Hepatocyte (in vitro differentiated cells): Measurements from ENCODE around the gene DRC1. TPM values are rescaled to one million over a fixed set of nuclear protein-coding genes. Genes with fewer than 3 reads are reported as not detected.
"Not testable (repeated sequence)": the region's sequence is repeated elsewhere in the genome, so short reads cannot be mapped to it uniquely, and the experiment has no call there.

Source experiments
- DNase-seq: peaks from one replicate; pipeline ENCODE4 v3.0.0-alpha.2; 2016; ENCODE audit warnings: low spot score
- H2AFZ ChIP-seq: fragments of 200-600 bp; sonication (generic); 2 replicates; pipeline ENCODE4 v1.6.0; 2016; ENCODE audit warnings: antibody characterized with exemption, mild to moderate bottlenecking
- H3K27ac ChIP-seq: fragments of 200-600 bp; sonication (generic); 2 replicates; pipeline ENCODE4 v1.5.1; 2016; ENCODE audit warnings: mild to moderate bottlenecking
- H3K27me3 ChIP-seq: fragments of 200-600 bp; sonication (generic); 2 replicates; pipeline ENCODE4 v1.6.1; 2016
- H3K36me3 ChIP-seq: fragments of 200-600 bp; sonication (generic); replicated peaks from 2 replicates; pipeline ENCODE4 v1.5.1; 2016; ENCODE audit warnings: low read depth; ENCODE audit not compliant: insufficient read depth
- H3K4me1 ChIP-seq: fragments of 200-600 bp; sonication (generic); 2 replicates; pipeline ENCODE4 v1.5.1; 2016; ENCODE audit warnings: mild to moderate bottlenecking, moderate library complexity; ENCODE audit not compliant: insufficient read depth
- H3K4me2 ChIP-seq: fragments of 200-600 bp; sonication (generic); 2 replicates; pipeline ENCODE4 v1.6.0; 2016
- H3K4me3 ChIP-seq: fragments of 200-600 bp; sonication (generic); 2 replicates; pipeline ENCODE4 v1.5.1; 2016; ENCODE audit warnings: mild to moderate bottlenecking
- H3K79me2 ChIP-seq: fragments of 200-600 bp; sonication (generic); 2 replicates; pipeline ENCODE4 v1.6.0; 2017; ENCODE audit warnings: mild to moderate bottlenecking
- H3K9me2 ChIP-seq: fragments of 200-600 bp; sonication (generic); replicated peaks from 2 replicates; pipeline ENCODE4 v1.6.0; 2017; ENCODE audit warnings: mild to moderate bottlenecking; ENCODE audit not compliant: insufficient read depth
- H3K9me3 ChIP-seq: fragments of 200-600 bp; sonication (generic); 2 replicates; pipeline ENCODE4 v1.5.1; 2016; ENCODE audit warnings: low read depth, mild to moderate bottlenecking
- H4K20me1 ChIP-seq: fragments of 200-600 bp; sonication (generic); 2 replicates; pipeline ENCODE4 v1.6.0; 2016; ENCODE audit warnings: mild to moderate bottlenecking; ENCODE audit not compliant: insufficient read depth, poor library complexity, severe bottlenecking
- EZH2 ChIP-seq: fragments of 200-600 bp; sonication (generic); IDR thresholded peaks from 2 replicates; pipeline ENCODE4 v1.6.1; 2016; ENCODE audit warnings: antibody characterized with exemption, mild to moderate bottlenecking, borderline replicate concordance
- EZH2phosphoT487 ChIP-seq: fragments of 200-600 bp; sonication (generic); IDR thresholded peaks from one replicate; pipeline ENCODE4 v1.6.1; 2018; ENCODE audit warnings: antibody characterized with exemption, mild to moderate bottlenecking, low read depth, moderate library complexity; ENCODE audit not compliant: unreplicated experiment, severe bottlenecking
- WGBS: methylation state at CpG from one replicate; pipeline ENCODE4 v1.1.6; 2016; ENCODE audit warnings: low lambda C conversion rate; ENCODE audit errors: missing lambda C conversion rate; 5-methylcytosine and 5-hydroxymethylcytosine counted together
- polyA plus RNA-seq: library from polyadenylated mRNA; unstranded; fragments of >200 nt; fragmentation: Nextera tagmentation; extraction: Ambion mirVana; gene quantifications from 2 replicates; pipeline ENCODE4 v1.2.1, GENCODE V29; 2016
- total RNA-seq: library from RNA; depleted of rRNA; stranded (reverse); fragments of >200 nt; gene quantifications from 2 replicates; pipeline ENCODE4 v1.2.3, GENCODE V29; 2014
- TF ChIP-seq, protein P1 (sequence below): fragments of 200-600 bp; sonication (generic); IDR thresholded peaks from 2 replicates; pipeline ENCODE4 v1.5.1; 2016; ENCODE audit warnings: antibody characterized with exemption, mild to moderate bottlenecking; ENCODE audit not compliant: poor library complexity

The DRC1 gene
- total and polyA plus RNA-seq, 2 experiments from 2014 or later = 0.06 TPM; not detected in 1

DNA sequence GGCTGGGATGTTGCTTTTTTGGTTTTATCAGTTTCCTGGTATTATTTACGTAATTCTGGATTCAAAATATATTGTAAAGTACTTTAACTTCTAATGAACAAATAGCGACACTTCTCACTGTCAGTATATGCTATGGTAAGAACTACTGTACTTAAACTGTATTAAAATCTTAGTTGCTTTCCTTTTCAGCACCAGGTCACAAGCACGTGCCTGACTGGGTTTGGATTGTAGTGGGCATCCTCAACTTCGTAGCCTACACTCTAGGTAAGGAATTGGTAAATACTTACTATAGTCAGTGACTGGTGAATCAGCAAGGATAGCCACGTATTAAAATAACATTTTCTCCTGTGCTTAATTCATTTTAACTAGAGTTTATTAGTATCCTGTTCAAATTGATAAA, 34.8 kb upstream of the DRC1 start:
- Histone ChIP-seq H3K4me2 (no peak overlapping the region), H3K27me3 (no peaks in the 10 kb centered on the region), H3K27ac (no peak overlapping the region), H3K4me3 (no peak overlapping the region), H3K4me1 (no peaks in the 10 kb centered on the region), H2AFZ (no peak overlapping the region), H3K9me3 (no peaks in the 10 kb centered on the region), H3K79me2 (peaks cover 42% of the 10 kb centered on the region), H4K20me1 (peaks cover 9% of the 10 kb centered on the region), H3K36me3 (no peaks in the 10 kb centered on the region), H3K9me2 (no peaks in the 10 kb centered on the region)
- TF ChIP-seq, protein P1, sequence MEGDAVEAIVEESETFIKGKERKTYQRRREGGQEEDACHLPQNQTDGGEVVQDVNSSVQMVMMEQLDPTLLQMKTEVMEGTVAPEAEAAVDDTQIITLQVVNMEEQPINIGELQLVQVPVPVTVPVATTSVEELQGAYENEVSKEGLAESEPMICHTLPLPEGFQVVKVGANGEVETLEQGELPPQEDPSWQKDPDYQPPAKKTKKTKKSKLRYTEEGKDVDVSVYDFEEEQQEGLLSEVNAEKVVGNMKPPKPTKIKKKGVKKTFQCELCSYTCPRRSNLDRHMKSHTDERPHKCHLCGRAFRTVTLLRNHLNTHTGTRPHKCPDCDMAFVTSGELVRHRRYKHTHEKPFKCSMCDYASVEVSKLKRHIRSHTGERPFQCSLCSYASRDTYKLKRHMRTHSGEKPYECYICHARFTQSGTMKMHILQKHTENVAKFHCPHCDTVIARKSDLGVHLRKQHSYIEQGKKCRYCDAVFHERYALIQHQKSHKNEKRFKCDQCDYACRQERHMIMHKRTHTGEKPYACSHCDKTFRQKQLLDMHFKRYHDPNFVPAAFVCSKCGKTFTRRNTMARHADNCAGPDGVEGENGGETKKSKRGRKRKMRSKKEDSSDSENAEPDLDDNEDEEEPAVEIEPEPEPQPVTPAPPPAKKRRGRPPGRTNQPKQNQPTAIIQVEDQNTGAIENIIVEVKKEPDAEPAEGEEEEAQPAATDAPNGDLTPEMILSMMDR = no peak
- TF ChIP-seq EZH2phosphoT487 = no peak
- no peak for TF ChIP-seq EZH2
- no peak for DNase-seq
- WGBS = 96% methylated on average over 5 of the region's 5 CpGs

DNA sequence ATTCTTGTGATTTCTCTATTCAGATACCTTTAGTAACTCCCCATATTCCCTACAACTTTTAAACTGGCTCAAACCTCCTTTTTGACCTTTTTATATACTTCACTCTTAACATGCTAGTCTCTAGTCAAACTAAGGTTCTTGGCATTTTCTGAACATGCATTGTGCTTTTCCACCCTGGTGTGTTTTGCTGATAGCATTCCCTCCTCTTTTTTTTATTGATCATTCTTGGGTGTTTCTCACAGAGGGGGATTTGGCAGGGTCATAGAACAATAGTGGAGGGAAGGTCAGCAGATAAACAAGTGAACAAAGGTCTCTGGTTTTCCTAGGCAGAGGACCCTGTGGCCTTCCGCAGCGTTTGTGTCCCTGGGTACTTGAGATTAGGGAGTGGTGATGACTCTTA, 32.1 kb upstream of the DRC1 start:
- H2AFZ ChIP-seq, H4K20me1 ChIP-seq, H3K27ac ChIP-seq, DNase-seq, H3K9me3 ChIP-seq, H3K27me3 ChIP-seq, H3K4me2 ChIP-seq, H3K4me3 ChIP-seq, H3K4me1 ChIP-seq, H3K36me3 ChIP-seq, H3K9me2 ChIP-seq: not testable (repeated sequence)
- H3K79me2 ChIP-seq = peaks cover 20% of the 10 kb centered on the region
- 44% methylated on average over 2 of the region's 2 CpGs for WGBS

DNA sequence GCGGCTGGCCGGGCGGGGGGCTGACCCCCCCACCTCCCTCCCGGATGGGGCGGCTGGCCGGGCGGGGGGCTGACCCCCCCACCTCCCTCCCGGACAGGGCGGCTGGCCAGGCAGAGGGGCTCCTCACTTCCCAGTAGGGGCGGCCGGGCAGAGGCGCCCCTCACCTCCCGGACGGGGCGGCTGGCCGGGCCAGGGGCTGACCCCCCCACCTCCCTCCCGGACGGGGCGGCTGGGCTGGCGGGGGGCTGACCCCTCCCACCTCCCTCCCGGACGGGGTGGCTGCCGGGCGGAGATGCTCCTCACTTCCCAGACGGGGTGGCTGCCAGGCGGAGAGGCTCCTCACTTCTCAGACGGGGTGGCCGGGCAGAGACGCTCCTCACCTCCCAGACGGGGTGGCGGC, 30.8 kb upstream of the DRC1 start:
- H3K9me3 ChIP-seq, H3K27ac ChIP-seq, H2AFZ ChIP-seq, H4K20me1 ChIP-seq, H3K36me3 ChIP-seq, H3K4me3 ChIP-seq, H3K4me2 ChIP-seq, DNase-seq, H3K27me3 ChIP-seq, H3K4me1 ChIP-seq, H3K9me2 ChIP-seq: not testable (repeated sequence)
- WGBS = no CpG with 5 or more reads among the region's 31 CpGs
- peaks cover 11% of the 10 kb centered on the region for H3K79me2 ChIP-seq

DNA sequence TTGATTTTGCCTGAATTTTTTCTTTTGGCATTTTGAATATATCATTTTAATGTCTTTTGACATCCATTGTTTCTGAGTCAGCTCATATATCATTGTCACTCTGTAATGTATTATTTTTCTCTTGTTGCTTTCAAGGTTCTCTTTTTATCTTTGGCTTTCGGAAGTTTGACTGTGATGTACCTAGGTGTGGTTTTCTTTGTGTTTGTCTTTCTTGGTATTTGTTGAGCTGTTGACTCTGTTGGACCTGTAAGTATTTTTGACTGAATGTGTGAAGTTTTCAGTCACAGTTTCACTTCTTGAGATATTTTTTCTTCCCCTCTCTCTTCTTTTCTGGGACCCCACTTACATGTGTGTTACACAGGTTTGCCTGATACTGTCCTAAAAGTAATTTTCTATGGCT, 24.9 kb upstream of the DRC1 start:
- no peaks in the 10 kb centered on the region for H3K4me1 ChIP-seq
- H3K27me3 ChIP-seq = no peaks in the 10 kb centered on the region
- H3K9me2 ChIP-seq = no peaks in the 10 kb centered on the region
- WGBS = 90% methylated on average over 1 of the region's 1 CpG
- H3K4me3 ChIP-seq = no peak overlapping the region
- H4K20me1 ChIP-seq = no peaks in the 10 kb centered on the region
- no peaks in the 10 kb centered on the region for H3K9me3 ChIP-seq
- no peak overlapping the region for H3K4me2 ChIP-seq
- H3K36me3 ChIP-seq = no peaks in the 10 kb centered on the region
- H3K79me2 ChIP-seq = no peaks in the 10 kb centered on the region
- no peak overlapping the region for H2AFZ ChIP-seq
- DNase-seq = no peak
- TF ChIP-seq EZH2phosphoT487 = no peak
- TF ChIP-seq, protein P1 = no peak
- TF ChIP-seq EZH2 = no peak
- H3K27ac ChIP-seq = no peak overlapping the region

DNA sequence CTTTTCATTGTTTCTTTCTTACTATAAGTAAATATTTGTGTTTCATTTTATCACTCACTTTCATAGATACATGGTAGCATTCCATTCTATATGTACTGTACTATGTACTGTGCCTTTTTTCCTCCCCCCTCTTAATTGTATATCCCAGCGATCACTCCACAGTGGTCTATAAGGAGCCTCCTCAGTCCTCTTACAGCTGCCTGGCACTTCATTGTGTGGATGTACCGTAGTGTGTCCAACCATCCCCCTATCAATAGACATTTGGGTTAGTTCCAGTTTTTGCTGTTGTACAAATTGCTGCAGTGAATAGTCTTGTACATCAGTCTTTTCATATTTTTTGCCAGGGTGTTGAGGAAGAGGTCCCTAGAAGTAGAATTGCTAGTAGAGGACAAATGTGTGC, 21.4 kb upstream of the DRC1 start:
- Histone ChIP-seq H3K27me3 (no peaks in the 10 kb centered on the region), H3K27ac (no peak overlapping the region), H3K4me2 (no peak overlapping the region), H4K20me1 (no peaks in the 10 kb centered on the region), H2AFZ (no peak overlapping the region), H3K4me1 (no peaks in the 10 kb centered on the region), H3K79me2 (no peaks in the 10 kb centered on the region), H3K36me3 (no peaks in the 10 kb centered on the region), H3K9me2 (no peaks in the 10 kb centered on the region), H3K9me3 (no peaks in the 10 kb centered on the region), H3K4me3 (no peak overlapping the region)
- DNase-seq = no peak
- WGBS = 85% methylated on average over 2 of the region's 2 CpGs
- TF ChIP-seq EZH2 = no peak
- TF ChIP-seq, protein P1 = no peak
- TF ChIP-seq EZH2phosphoT487 = no peak
